Loucy (cell line): Measurements from ENCODE around the gene PTPRN2.

ENCODE experiments used
- H2AFZ ChIP-seq: fragments of 200-600 bp; sonication (generic); 2 replicates; pipeline ENCODE4 v1.6.0; 2016; ENCODE audit warnings: antibody characterized with exemption, mild to moderate bottlenecking, low read length, moderate library complexity
- H3F3A ChIP-seq: fragments of 200-600 bp; 2 replicates; pipeline ENCODE4 v1.6.0; 2016; ENCODE audit warnings: antibody characterized with exemption, low read depth, mild to moderate bottlenecking
- H3K27me3 ChIP-seq: fragments of 200-600 bp; sonication (generic); 2 replicates; pipeline ENCODE4 v1.6.1; 2014; ENCODE audit warnings: low read length, mild to moderate bottlenecking; ENCODE audit not compliant: insufficient read depth, poor library complexity, severe bottlenecking
- H3K36me3 ChIP-seq: fragments of 200-600 bp; sonication (generic); 2 replicates; pipeline ENCODE4 v1.6.1; 2016; ENCODE audit warnings: low read length; ENCODE audit not compliant: insufficient read depth
- H3K4me1 ChIP-seq: fragments of 200-600 bp; sonication (generic); 2 replicates; pipeline ENCODE4 v1.5.1; 2014; ENCODE audit warnings: low read length, mild to moderate bottlenecking; ENCODE audit not compliant: insufficient read depth, poor library complexity, severe bottlenecking
- H3K4me2 ChIP-seq: fragments of 200-600 bp; sonication (generic); 2 replicates; pipeline ENCODE4 v1.6.0; 2014; ENCODE audit warnings: antibody characterized with exemption, low read length, low read depth, mild to moderate bottlenecking; ENCODE audit not compliant: poor library complexity, severe bottlenecking
- H3K4me3 ChIP-seq: fragments of 200-600 bp; sonication (generic); 2 replicates; pipeline ENCODE4 v1.5.1; 2014; ENCODE audit warnings: low read length, mild to moderate bottlenecking, mixed read lengths; ENCODE audit not compliant: poor library complexity, severe bottlenecking
- H3K79me2 ChIP-seq: fragments of 200-600 bp; sonication (generic); 2 replicates; pipeline ENCODE4 v1.6.1; 2014; ENCODE audit warnings: low read length; ENCODE audit not compliant: insufficient read depth
- H3K9ac ChIP-seq: fragments of 200-600 bp; sonication (generic); 2 replicates; pipeline ENCODE4 v1.6.0; 2014; ENCODE audit warnings: mild to moderate bottlenecking, low read depth, low read length, moderate library complexity; ENCODE audit not compliant: poor library complexity, severe bottlenecking
- H3K9me2 ChIP-seq: fragments of 200-600 bp; sonication (generic); replicated peaks from 2 replicates; pipeline ENCODE4 v1.6.1; 2016; ENCODE audit warnings: low read depth, low read length, mixed read lengths
- H3K9me3 ChIP-seq: fragments of 200-600 bp; sonication (generic); 2 replicates; pipeline ENCODE4 v1.6.1; 2014; ENCODE audit warnings: mild to moderate bottlenecking, antibody characterized with exemption, low read length, low read depth; ENCODE audit not compliant: insufficient read depth
- H4K20me1 ChIP-seq: fragments of 200-600 bp; sonication (generic); 2 replicates; pipeline ENCODE4 v1.6.0; 2014; ENCODE audit warnings: antibody characterized with exemption, low read length, mild to moderate bottlenecking; ENCODE audit not compliant: insufficient read depth, poor library complexity, severe bottlenecking
- EZH2phosphoT487 ChIP-seq: fragments of 200-600 bp; IDR thresholded peaks from 2 replicates; pipeline ENCODE4 v1.6.1; 2018; ENCODE audit warnings: antibody characterized with exemption, mild to moderate bottlenecking, moderate library complexity, borderline replicate concordance
- TF ChIP-seq, protein P1 (sequence below): fragments of 200-600 bp; sonication (generic); conservative IDR thresholded peaks from 2 replicates; pipeline ENCODE4 v1.5.1; 2014; ENCODE audit warnings: mild to moderate bottlenecking, antibody characterized with exemption, low read length

PTPRN2 gene

DNA sequence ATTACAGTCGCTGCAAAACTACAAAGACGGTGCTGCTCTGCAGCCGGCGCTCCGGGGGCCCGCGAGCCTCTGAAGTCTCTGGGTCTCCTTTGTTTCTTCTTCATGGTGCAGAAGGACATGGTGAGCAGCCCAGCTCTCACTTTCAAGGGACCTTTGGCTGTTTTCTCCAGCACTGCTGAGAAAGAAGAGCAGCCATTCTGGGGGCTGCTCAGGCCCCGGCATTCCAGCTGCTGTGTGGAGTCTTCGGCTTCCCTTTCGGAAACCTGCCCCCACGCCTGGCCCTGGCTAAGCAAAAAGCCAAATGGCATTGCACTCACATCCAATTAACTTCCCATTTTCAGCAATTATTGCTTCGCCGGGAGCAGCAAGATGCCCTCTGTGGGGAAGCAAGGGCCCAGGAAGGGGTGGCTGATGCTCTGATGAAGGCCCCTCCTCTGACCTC lies 555.7 kb downstream of the PTPRN2 start:
- Histone ChIP-seq H3K4me1 (no peaks in the 10 kb centered on the region), H3K9ac (no peak overlapping the region), H3K9me3 (peaks cover 15% of the 10 kb centered on the region; the same call in 1 of the 2 replicates), H2AFZ (no peak overlapping the region), H3K79me2 (no peaks in the 10 kb centered on the region), H3K4me3 (no peak overlapping the region), H3K36me3 (no peaks in the 10 kb centered on the region), H3F3A (no peaks in the 10 kb centered on the region), H4K20me1 (no peaks in the 10 kb centered on the region), H3K27me3 (no peaks in the 10 kb centered on the region), H3K9me2 (no peaks in the 10 kb centered on the region), H3K4me2 (no peak overlapping the region)
- TF ChIP-seq EZH2phosphoT487 = no peak
- TF ChIP-seq, protein P1, sequence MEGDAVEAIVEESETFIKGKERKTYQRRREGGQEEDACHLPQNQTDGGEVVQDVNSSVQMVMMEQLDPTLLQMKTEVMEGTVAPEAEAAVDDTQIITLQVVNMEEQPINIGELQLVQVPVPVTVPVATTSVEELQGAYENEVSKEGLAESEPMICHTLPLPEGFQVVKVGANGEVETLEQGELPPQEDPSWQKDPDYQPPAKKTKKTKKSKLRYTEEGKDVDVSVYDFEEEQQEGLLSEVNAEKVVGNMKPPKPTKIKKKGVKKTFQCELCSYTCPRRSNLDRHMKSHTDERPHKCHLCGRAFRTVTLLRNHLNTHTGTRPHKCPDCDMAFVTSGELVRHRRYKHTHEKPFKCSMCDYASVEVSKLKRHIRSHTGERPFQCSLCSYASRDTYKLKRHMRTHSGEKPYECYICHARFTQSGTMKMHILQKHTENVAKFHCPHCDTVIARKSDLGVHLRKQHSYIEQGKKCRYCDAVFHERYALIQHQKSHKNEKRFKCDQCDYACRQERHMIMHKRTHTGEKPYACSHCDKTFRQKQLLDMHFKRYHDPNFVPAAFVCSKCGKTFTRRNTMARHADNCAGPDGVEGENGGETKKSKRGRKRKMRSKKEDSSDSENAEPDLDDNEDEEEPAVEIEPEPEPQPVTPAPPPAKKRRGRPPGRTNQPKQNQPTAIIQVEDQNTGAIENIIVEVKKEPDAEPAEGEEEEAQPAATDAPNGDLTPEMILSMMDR = no peak

DNA sequence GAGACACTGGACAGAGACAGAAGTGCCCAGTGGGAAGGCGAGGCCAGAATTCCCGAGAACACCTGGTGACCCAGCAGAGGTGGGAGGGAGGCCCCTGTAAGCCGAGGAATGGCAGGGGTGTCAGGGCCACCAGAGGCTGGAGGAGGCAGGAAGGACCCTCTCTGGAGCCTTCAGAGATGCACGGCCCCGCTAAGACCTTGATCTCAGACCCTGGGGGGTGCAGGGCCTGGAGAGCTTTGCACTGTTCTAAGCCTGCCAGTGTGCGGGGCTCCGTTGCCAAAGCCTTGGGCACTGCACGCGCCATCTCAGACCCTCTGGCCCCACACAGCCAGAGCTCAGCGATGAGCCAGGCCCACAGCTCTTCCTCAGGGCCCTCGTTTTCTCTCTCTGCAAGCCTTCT lies 557.1 kb downstream of the PTPRN2 start:
- H3K4me1 ChIP-seq = no peaks in the 10 kb centered on the region
- H2AFZ ChIP-seq = no peak overlapping the region
- no peaks in the 10 kb centered on the region for H3K9me2 ChIP-seq
- H3K27me3 ChIP-seq = no peaks in the 10 kb centered on the region
- no peak overlapping the region for H3K4me2 ChIP-seq
- H3K9ac ChIP-seq = no peak overlapping the region
- no peaks in the 10 kb centered on the region for H3K79me2 ChIP-seq
- peaks cover 15% of the 10 kb centered on the region; the same call in 1 of the 2 replicates for H3K9me3 ChIP-seq
- no peaks in the 10 kb centered on the region for H3K36me3 ChIP-seq
- no peak for TF ChIP-seq EZH2phosphoT487
- TF ChIP-seq, protein P1 = no peak
- H3F3A ChIP-seq = no peaks in the 10 kb centered on the region
- H3K4me3 ChIP-seq = no peak overlapping the region
- H4K20me1 ChIP-seq = no peaks in the 10 kb centered on the region

DNA sequence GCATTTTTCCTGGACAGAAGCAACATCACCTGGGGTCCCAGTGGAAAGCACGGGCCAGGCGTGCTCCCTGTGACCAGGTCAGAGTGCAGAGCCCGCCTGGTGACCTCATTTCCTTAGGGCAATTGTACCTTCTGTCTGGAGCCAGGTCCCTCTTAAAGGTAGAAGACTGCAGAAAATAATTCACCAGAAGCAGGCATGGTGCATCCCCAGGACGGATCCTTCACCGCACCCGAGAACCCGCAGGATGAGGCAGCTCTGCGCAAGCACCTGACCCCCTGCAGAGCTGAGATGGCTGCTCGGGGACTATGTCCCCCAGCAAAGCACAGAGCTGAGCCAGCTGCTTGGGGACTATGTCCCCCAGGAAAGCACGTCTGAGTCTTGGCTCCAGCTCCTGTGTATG lies 557.6 kb downstream of the PTPRN2 start:
- H3K27me3 ChIP-seq = no peaks in the 10 kb centered on the region
- H2AFZ ChIP-seq = no peak overlapping the region

More for the DNA sequence above, 557.6 kb downstream of the PTPRN2 start:
- Histone ChIP-seq H3K79me2 (no peaks in the 10 kb centered on the region), H3K36me3 (no peaks in the 10 kb centered on the region), H4K20me1 (no peaks in the 10 kb centered on the region), H3K9me2 (no peaks in the 10 kb centered on the region), H3K9ac (no peak overlapping the region), H3K4me1 (no peaks in the 10 kb centered on the region), H3F3A (no peaks in the 10 kb centered on the region), H3K9me3 (peaks cover 15% of the 10 kb centered on the region; the same call in 1 of the 2 replicates), H3K4me3 (no peak overlapping the region), H3K4me2 (no peak overlapping the region)
- TF ChIP-seq EZH2phosphoT487 = no peak
- TF ChIP-seq, protein P1 = no peak
